NCI-H1694 (cell line): ENCODE results near the gene GMDS.
A peak's percentile ranks its signal among the peaks of the same experiment; 100 is the strongest.

Experiments
- DNase-seq: peaks from one replicate; lab custom pipeline; 2025; lab: John Stamatoyannopoulos, UW

GMDS gene

DNA sequence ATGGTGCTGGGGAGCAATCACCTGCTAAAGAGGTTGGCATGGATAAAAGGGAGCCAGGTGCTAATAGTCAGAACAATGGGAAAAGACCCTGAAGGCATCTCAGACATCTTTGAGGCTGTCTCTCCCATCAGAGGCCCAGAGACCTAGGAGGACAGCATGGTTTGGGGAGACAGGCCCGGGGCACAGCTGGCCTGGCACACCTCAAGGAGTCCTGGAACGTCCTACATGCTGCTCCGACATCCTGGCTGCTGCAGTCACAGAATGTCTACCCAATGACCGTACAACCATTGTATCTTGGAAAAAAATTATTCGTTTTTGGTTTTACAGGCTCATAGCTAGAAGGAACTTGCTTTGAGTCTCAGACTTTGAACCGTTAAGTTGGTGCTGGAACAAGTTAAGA is 4.4 kb downstream of the GMDS start:
- DNase-seq, result no peak

DNA sequence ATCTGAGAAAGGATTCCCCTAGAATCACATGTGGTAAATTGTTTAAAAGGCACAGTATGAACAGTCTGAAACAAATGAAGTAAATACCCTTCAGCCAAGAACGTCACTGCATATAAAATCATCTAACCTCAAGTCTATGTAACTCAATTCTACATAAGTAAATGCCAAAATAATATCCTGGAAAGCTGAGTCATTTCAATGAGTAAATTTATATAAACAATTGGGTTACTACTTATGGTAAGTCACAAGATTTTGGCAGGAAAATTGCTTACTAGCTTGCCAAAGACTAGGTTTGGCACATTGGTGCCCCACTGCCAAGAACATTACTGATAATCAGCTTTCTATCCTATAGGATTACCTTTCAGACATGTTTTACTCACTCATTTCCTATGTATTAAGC is 8.4 kb downstream of the GMDS start:
- no peak for DNase-seq

DNA sequence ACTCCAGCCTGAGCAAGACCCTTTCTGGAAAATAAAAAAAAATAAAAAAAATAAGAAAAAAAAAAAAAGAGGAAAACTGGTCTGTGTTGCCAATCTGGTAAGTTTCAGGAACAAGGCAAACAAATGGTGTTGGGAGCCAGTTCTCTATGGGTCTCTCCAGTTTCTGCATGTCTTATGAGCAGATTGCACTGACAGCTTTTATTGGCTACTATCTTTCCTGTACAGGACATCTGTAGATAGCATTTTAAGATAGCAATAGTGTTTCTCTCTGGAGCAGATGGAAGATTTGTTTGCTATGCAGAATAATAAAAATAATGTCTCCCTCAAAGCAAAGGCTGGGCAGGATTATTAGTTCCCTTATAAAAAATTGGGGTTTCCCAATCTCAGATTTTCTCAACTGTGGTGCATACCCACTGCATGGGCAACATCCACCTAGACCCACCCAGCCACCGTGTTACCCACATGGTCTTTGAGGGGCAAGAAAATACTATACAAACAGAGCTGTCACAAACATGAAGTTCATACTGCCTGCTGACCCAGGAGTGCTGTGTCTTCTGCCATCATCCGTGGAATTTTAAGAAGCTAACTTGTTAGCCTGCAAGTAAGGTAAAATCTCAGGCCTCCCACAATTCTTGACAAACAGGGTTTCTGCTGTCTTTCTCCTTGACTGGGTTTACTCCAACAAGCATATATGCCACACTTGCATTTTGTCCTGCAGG is 9.5 kb downstream of the GMDS start:
- peak; percentile 4 for DNase-seq

DNA sequence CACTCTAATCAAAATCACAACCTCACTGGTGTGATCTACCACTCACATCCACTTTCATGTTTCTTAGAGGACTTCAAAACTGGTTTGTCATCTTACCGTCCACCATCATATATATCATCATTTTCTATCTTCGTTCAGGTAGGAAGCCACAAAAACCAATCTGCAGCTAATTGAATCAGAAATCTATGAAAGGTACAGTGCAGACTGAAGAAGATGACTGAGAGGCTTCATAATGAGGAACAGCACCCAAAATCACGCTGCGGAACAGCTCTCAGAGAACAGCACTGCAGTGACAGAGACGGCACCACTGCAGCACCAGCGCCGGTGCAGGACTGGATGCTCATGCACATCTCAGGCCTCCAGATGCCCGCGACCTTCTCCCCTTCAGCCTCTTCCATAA is 13.0 kb downstream of the GMDS start:
- no peak for DNase-seq

DNA sequence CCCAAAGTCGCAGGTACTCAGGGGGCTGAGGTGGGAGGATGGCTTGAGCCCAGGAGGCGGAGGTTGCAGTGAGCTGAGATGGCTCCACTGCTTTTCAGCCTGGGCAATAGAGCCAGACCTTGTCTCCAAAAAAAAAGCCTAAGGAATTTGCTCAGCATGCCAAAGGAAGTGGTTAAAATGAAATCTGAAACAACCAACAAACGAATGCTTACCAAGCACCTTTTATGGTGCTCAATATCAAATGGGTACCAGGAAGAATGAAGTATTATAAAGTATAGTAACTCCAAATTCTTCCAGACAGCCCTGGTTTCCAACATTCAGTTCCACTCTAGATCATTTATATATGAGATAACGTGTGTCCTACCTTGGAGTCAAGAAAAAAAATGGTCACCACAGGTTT is 14.0 kb downstream of the GMDS start:
- no peak for DNase-seq

DNA sequence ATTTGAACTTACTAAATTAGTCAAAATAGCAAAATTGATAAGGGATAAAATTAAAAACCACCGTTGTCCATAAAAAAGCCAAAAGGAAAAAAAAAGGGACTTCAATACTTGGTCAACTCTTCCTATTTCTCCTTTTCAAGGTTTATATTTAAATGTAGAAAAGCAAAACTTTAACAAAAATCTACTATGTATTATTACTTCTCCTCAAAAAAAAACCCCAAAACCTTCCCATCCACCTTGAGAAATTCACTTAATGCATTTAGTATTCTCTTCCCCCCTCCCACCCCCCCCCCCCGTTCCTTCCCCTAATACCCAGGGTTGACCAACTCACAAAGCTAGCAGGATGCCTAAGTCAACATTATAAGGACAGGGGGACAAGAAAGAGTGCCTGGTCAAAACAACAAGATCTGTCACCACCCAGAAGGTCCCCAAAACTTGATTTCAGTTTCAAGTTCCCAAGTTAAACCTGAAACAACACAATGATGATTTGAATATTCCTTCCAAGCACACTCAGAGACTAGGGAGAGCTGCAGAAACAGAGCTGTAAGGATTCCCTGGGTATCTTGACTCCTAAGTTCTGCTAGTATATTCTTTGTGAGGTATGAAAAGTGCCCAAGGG is 14.6 kb downstream of the GMDS start:
- DNase-seq, result no peak

DNA sequence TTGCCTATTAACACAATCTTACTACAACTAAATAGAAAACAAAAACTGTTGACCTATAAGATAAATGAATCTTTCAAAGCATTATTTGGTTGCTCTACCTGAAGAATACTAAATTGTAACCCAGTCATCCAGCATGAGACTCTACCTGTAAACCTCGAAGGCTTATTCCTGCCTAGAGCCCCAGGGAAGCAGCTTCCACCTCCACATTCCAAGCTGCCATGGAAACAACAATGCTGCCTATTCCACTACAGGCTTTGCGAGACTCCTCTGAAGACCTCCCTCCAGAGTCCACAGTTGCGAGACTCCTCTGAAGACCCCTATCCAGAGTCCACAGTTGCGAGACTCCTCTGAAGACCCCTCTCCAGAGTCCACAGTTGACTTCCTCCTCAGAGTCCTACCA is 15.7 kb downstream of the GMDS start:
- no peak for DNase-seq

DNA sequence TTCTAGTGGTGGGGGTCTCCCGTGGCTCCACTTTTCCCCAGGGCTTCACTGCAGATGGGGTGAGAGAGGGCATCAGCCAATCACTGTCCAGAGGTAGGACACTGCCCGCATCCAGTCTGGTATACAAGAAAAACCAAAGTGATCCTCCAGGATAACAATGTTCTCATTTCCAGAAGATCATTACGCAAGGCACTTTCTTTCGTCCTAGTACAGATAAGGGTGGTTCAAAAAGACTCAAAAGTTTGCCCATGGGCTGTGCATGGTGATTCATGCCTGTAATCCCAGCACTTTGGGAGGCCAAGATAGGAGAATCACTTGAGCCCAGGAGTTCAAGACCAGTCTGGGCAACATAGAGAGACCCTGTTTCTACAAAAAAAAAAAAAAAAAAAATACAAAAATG is 16.4 kb downstream of the GMDS start:
- no peak for DNase-seq

DNA sequence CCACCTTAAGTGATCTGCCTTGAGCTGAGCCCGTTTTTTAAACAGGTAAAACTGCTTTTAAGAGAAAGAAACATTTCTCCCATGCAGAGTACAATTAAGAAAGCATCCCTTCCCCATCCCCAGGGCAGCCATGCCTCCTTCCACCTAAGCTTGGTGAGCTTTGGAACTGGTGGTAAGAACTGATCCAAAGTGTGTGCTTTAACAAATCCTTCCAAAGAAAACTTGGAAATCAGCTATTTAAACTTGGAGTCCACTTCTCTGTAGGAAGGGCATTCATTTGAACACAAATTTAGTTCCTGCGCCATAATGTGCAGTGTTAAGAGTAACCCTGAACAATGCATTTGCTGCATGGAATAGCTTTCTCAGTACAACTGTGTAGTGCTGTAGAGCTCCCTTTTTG is 17.0 kb downstream of the GMDS start:
- DNase-seq, result no peak

DNA sequence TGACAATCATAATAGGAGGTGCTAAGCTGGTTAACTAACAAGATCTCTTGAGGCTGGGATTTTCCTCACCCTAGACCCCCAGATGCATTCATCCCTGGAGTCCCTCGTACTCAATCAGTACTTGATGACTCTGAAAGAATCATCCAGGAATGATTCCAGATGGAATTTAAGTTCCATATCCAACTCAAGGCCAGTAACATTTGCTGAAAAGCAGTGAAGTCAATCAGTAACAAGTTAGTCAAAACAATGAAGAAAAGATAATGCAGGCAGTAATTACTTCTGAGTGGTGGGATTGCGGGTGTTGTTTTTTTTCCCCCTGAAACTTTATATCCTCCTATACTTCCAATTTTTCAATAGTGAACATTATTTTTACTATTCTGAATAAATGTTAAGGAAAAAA is 18.6 kb downstream of the GMDS start:
- DNase-seq, result no peak

DNA sequence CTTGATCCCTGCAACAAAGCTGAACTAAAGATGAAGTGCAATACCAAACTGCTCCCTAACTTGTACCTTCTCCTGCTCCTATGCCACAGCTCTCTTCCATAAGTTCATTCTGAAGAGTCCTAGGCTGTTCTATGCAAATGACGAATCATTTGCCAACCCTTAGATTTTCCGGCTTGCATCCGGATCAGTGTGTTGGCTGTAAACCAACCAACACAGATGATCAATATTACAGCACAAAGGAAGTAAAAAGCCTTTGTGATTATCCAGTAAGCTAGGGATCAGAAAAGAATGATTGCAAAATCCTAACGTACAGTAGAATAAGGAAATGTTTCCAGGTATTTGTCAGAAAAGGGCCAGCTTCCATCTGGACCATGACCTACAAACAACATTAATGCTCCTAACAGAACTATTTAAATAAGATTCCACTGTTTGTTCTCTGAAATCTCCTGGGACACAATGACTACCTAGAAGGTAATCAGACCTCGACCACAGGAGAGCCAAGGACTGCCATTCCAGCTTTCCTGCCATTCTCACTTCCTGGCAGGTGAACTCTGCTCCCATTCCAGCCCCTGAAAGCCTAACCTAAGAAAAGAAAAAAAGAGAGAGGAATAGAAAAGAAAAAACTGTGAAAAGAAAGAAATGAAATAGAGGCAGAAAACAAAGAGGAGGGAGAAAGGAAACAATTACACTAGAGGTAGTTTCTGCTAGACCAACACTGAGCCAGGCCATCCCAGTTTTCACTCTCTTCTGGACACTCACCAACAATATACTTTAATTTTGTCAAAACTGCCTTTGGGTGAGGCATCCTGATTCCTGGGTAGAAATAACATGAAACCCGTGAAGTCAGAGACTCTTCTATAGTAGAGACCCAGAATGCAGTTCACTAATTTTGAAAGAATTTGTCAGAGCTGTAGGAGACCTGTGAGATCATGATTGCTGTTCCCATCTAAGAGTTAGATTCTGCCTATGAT is 19.7 kb downstream of the GMDS start:
- no peak for DNase-seq

DNA sequence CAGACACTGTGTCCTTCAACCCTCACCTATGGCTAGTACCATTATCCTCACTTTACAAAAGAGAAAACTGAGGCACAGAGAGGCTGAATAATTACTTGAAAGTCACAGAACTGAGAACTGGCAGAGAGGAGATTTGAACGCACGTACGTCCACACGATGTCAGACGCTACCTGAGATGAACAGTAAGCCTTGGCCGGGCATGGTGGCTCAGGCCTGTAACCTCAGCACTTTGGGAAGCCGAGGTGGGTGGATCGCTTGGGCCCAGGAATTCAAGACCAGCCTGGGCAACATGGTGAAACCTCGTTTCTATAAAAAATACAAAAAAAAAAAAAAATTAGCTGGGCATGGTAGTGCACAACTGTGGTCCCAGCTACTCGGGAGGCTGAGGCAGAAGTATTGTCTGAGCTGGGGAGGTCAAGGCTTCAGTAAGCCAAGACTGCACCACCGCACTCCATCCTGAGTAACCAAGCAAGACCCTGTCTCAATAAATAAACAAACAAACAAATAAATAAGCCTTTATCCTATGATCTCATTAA is 20.5 kb downstream of the GMDS start:
- DNase-seq, result no peak

DNA sequence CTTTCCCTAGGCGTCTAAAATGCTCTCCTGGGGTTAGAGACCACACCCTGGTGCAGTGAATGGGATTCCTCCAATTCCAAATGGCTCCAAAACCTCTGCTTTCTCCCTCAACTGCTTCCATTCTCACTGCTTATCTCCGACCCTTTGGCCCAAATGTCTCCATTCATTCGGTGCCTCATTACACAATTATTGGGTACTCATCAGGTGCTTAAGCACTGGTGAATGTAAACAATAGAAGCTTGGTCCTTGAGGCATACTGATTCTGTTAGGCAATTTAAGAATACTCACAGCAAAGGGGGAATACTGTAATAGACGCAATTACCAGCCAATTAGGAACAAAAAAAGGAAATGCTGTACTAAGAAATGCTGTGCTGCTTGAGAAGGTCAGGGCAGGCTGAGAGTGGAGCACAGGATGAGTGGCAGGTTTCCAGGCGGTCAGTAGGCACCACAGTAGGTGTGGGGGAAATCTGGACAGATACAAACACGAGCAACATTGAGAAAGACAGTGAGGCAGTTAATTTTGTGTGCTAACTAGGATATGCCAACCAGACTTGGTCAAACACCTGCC is 23.0 kb downstream of the GMDS start:
- no peak for DNase-seq

DNA sequence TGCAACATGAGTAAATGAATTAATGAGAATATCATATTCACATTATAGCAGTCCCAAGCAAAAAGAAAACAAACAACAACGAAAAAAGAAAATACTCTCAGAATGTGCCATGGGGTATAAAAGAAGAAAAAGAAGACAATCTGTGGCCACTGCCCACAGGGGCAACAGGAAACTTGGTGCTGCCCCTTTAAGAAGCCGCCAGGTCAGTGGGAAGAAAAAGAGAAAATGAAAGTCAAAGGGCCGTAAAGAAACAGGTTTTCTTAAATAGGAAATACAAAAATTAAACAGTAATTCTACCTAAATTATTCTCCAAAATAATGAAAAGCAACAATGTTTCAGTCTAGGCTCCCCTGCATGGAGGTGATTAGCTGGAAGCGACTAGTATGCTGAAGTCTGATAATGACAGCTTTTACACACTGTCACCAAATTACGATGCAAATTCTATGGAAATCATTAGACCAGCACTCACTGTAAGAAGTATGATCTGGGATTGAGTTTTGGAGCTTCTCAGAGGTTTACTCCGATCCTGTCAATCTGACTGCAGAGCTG is 23.6 kb downstream of the GMDS start:
- no peak for DNase-seq

DNA sequence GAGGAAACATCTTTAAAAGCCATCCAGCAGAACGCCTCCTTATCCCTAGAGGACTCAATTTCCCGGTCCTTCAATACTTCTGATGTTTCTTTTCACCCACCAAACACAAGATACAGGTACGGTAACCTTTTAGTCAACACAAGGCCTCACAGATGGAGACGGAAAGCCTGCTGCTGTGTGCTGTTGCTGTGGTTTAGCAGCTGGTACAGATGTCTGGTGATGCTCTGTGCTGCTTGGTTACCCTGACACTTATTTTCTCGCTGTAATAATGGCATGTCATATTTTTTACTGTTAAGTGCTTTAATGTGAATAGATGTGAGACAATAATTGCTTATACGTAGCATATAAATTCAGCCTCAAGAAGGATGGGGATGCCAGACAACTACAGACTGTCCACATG is 25.3 kb downstream of the GMDS start:
- no peak for DNase-seq

DNA sequence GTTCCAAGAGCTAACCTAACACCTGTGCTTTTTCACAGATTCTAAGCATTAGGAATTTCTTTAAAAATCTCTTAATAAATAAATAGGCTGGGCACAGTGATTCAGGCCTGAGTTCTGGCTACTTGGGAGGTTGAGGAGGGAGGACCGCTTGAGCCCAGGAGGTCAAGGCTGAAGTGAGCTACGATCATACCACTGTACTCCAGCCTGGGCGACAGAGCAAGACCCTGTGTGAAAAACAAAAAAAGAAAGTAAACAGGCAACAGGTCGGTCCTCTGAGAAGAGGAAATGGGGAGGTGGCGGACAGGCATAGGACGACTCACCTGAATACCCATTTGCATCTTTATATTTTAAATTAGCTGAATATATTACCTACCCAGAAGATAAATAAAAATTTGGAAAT is 26.5 kb downstream of the GMDS start:
- DNase-seq, result no peak

DNA sequence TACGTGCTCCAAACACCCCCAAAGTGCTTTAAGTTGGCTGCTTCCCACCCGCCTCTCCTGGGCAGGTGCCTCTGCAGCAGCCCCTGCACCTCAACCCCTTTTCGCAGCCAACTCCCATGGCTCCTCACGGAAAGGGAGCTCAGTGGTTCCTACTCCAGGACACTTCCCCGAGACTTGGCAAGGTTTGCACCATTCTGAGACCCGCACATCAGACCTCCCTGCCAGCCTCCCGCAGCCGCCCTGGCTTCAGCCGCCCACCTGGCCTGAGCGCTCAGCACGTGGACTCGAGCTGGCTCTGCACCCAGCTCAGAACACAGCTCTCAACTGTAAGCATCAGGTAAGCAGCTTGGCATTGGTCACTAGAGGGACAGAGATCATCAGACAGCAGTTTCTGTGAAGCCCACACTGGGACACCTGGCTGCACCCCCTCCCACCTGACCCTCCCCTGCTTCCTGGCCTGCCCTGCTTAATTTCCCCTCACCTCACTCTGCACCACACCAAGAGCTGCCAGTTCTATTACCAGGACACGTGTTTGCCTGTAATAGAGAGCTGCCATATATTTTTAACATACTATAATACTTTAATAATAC is 28.5 kb downstream of the GMDS start:
- no peak for DNase-seq

DNA sequence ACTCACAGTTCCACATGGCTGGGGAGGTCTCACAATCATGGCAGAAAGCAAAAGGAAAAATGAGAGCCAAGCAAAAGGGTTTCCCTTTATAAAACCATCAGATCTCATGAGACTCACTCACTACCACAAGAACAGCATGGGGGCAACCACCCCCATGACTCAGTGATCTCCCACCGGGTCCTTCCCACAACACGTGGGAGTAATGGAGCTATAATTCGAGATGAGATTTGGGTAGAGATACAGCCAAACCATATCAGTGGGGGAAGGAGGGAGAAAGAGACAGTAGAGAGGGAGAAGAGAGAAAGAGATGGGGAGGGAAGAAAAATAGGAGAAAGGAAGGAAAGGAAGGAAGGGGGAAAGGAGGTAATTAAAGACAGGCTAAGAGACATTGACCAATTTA is 30.1 kb downstream of the GMDS start:
- DNase-seq, result no peak

DNA sequence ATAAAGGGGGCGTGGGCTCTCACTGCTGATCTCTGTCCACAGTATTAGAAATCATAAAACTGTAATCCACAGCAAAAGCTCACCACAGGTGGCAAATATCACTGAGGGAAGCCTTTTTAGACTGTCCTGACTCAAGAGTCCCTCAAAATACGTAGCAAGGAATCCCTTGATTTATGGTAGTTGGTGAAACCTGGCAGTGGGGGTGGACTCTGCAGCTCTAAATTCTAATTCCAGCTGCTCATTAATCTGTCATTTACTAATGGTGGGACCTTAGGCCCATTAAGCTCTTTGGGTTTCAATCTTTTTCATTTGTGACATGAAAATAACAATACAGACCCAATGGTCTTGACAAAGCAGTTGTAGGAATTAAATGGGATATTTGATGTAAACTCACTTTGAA is 32.3 kb downstream of the GMDS start:
- DNase-seq, result no peak

DNA sequence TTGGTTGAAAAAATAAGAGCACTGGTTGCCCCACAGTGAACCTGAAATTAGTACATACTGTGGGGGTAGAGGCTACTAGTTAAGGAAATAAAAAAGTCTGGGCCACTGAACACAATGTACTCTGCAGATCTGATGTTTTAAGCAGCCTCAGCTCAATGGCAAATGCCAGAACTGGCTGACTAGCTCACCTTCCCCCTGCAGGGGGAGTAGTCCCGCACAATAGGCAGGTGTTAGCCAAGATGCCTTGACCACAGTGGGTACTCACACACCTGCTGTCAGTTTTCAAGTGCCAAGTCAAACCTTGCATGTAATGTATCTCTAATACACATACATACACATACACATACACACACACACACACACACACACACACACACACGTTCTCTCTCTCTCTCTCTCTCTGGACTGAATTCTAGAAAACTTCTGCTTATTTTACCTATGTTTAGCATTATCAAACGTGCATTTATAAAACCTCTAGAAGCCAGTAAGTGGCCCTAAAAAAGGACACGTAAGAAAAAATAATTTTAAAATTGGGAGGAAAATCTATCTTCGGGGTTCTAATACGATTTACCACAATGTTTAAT is 36.1 kb downstream of the GMDS start:
- no peak for DNase-seq

DNA sequence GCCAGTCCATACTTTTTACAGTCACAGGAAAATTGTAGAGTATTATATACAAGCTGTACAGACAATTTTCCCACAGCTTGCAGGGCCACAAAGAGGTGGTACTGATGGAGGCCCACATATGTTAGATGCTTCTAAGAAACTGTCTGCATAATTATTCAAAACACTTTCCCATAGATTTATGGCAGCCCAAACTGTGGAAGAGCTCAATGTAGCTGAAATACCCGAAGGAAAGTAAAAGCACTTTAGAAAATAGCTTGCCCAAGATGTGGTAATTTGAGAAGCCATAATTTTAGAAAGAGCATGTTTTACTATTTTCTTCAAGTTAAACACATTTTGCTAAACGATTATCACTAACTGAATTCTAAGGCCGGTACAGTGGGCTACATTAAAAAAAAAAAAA is 36.9 kb downstream of the GMDS start:
- DNase-seq, result no peak
